Muscle layer of duodenum (tissue), 2 donors: ENCODE measurements around the gene RAP1GDS1.
"Not testable (repeated sequence)": the region's sequence is repeated elsewhere in the genome, so short reads cannot be mapped to it uniquely, and the experiment has no call there.

Experiments
- H3K27ac ChIP-seq: one replicate; pipeline ENCODE4 v1.7.0; 2013; ENCODE audit warnings: mild to moderate bottlenecking, low read length
- H3K27me3 ChIP-seq: one replicate; pipeline ENCODE4 v1.7.0; 2013; ENCODE audit warnings: low read depth, mild to moderate bottlenecking, control low read depth, low read length
- H3K36me3 ChIP-seq, 2 donors: one replicate each; pipeline ENCODE4 v1.7.0; 2013; ENCODE audit warnings: low read length in 2 of 2, control low read depth in 1 of 2, mild to moderate bottlenecking in 1 of 2; ENCODE audit not compliant: insufficient read depth in 2 of 2, control insufficient read depth in 1 of 2
- H3K4me1 ChIP-seq, 2 donors: one replicate each; pipeline ENCODE4 v1.7.0; 2013; ENCODE audit warnings: low read length in 2 of 2, mild to moderate bottlenecking in 2 of 2, control low read depth in 1 of 2, moderate library complexity in 1 of 2; ENCODE audit not compliant: insufficient read depth in 2 of 2, control insufficient read depth in 1 of 2
- H3K4me3 ChIP-seq, 2 donors: one replicate each; pipeline ENCODE4 v1.7.0; 2013; ENCODE audit warnings: low read length in 2 of 2, low read depth in 1 of 2, mild to moderate bottlenecking in 1 of 2
- H3K9me3 ChIP-seq, 2 donors: one replicate each; pipeline ENCODE4 v1.7.0; 2013; ENCODE audit warnings: low read length in 2 of 2, control low read depth in 1 of 2, mild to moderate bottlenecking in 1 of 2; ENCODE audit not compliant: control insufficient read depth in 1 of 2
- donor health status: healthy.

RAP1GDS1 gene

DNA sequence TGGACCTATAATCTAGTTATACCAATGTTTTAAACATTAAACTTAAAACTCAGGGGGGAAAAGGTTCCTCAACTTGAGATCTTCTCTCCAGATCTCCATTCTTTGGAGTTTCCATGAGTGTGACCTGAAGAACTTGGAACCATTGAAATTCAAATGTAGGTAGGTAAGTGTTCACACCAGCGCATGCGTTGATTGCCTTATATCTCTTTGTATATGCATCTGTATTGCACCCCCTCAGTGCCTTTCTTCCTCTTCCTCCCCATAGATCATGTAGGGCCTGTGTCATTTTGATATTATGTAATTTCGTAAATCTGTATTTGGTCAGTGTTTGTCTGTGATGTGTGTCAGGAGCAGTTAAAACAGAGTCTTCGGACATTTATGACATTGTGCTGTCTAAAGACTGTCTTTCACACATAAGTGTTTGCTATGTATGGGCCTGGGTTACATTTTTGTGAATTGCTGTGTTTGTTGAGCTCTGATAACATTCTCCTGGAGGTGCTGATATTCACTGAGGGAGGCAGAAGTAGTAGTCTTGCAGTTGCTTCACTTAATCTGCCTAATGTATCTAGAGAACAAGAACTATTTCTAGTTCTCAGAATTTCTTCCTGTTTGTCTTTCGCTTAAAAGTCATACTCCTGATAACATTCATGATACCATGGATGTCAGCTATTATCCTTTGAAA is 126.3 kb downstream of the RAP1GDS1 start:
- no peaks in the 10 kb centered on the region for H3K4me1 ChIP-seq
- no peak overlapping the region for H3K4me3 ChIP-seq
- H3K36me3 ChIP-seq = no peaks in the 10 kb centered on the region
- H3K9me3 ChIP-seq = no peaks in the 10 kb centered on the region
- no peaks in the 10 kb centered on the region for H3K27me3 ChIP-seq
- H3K27ac ChIP-seq = no peak overlapping the region

DNA sequence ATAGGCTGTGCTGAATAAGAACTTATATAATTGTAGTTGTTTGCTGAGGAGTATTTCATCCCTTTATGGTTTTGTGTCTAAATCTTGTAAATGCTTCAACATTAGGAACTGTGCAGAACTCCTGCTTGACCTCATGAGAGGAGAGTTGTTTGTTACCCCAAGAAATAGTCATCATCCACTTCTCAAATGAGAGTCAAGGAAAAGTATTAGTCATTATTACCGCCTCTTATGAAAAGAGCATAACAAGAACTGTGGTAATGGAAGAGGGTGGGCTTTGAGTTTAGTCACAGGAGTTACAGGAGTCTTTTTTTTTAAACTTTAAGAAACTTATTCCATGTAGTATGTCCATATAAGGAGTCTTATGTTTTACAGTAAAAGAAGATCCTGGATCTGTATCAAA is 132.9 kb downstream of the RAP1GDS1 start:
- peaks cover 0 to under 1% of the 10 kb centered on the region in 2 donors for H3K9me3 ChIP-seq
- H3K27ac ChIP-seq = no peak overlapping the region
- H3K27me3 ChIP-seq = no peaks in the 10 kb centered on the region
- H3K36me3 ChIP-seq = peaks cover 0 to 5% of the 10 kb centered on the region in 2 donors
- H3K4me1 ChIP-seq = no peaks in the 10 kb centered on the region
- H3K4me3 ChIP-seq = no peak overlapping the region

DNA sequence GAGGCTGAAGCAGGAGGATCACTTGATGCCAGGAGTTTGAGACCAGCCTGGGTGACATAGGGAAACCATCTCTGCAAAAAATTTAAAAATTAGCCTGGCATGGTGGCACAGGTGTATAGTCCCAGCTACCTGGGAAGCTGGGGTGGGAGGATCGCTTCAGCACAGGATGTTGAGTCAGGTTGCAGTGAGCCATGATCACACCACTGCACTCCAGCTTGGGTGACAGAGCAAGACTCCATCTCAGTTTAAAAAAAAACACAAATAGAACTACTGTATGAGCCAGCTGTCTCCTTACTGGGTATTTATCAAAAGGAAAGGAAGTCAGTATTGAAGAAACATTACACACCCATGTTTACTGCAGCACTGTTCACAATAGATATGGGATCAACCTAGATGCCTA is 138.7 kb downstream of the RAP1GDS1 start:
- Histone ChIP-seq H3K36me3 (peaks cover 0 to 5% of the 10 kb centered on the region in 2 donors), H3K27ac (no peak overlapping the region), H3K27me3 (no peaks in the 10 kb centered on the region)

DNA sequence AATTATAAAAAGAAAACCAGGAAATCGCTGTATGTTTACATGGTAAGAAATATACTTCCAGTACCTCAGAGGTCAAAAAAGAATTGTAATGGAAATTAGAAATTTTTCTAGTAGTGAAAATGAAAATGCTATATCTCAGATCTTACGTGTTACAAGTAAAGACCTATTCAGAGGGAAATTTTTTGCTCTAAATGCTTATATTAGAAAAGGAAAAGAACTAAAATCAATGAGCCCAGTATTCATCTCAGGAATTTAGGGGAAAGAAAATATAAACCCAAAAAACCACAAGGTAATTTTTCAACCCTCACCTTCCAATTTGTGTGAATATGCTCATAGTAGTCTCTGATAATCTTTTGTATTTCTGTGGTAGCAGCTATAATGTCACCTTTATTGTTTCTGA is 145.6 kb downstream of the RAP1GDS1 start:
- Histone ChIP-seq H3K9me3 (peaks cover 0 to 3% of the 10 kb centered on the region in 2 donors), H3K27me3 (no peaks in the 10 kb centered on the region), H3K4me3 (no peak overlapping the region), H3K36me3 (peaks cover 0 to 4% of the 10 kb centered on the region in 2 donors), H3K27ac (no peak overlapping the region), H3K4me1 (no peaks in the 10 kb centered on the region)

More for the DNA sequence above, 138.7 kb downstream of the RAP1GDS1 start:
- peaks cover 0 to 4% of the 10 kb centered on the region in 2 donors for H3K9me3 ChIP-seq
- no peaks in the 10 kb centered on the region for H3K4me1 ChIP-seq
- no peak overlapping the region for H3K4me3 ChIP-seq

DNA sequence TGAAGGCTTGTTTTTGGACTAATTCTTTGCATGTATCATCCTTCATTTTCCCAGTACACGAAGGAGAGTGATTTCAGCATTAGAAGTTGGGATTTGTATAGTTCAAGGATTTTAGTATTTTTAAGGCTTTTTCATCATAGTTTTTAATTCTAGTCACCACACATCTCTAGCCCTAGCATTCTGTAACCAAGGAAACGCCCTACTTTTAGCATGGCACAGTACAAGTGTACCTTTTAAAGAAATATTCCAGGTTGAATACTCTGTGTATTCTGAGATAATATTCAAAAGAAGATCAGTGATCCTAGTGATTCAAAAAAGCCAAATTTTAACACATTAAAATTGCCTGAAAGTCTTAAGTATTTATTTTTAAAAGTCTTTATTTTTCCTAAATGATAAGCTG is 150.5 kb downstream of the RAP1GDS1 start:
- Histone ChIP-seq H3K9me3 (peaks cover 0 to 8% of the 10 kb centered on the region in 2 donors), H3K27me3 (no peaks in the 10 kb centered on the region), H3K4me3 (no peak overlapping the region), H3K4me1 (no peaks in the 10 kb centered on the region), H3K36me3 (peaks cover 0 to 9% of the 10 kb centered on the region in 2 donors), H3K27ac (no peak overlapping the region)

DNA sequence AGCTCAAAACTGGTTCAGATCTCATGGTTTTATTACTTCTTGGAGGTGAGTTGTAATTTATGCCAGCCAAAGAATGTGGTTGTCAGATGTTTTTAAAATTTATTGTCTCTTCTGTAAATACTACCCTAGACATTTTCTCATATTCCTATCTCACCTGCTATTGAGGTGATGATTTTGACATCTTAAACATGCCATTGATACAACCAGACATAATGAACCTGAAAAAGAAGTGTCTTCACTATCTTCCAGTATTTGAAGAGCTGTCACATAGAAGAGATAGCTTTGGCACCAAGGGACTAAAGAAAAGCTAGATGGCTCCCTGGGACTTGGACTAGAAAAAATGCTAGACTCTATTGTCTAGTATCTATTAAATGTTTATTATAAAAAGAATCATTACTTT is 155.7 kb downstream of the RAP1GDS1 start:
- Histone ChIP-seq H3K36me3 (peaks cover 8 to 17% of the 10 kb centered on the region in 2 donors), H3K4me1 (no peaks in the 10 kb centered on the region), H3K27ac (no peak overlapping the region), H3K4me3 (no peak overlapping the region), H3K9me3 (peaks cover 0 to 6% of the 10 kb centered on the region in 2 donors), H3K27me3 (no peaks in the 10 kb centered on the region)

DNA sequence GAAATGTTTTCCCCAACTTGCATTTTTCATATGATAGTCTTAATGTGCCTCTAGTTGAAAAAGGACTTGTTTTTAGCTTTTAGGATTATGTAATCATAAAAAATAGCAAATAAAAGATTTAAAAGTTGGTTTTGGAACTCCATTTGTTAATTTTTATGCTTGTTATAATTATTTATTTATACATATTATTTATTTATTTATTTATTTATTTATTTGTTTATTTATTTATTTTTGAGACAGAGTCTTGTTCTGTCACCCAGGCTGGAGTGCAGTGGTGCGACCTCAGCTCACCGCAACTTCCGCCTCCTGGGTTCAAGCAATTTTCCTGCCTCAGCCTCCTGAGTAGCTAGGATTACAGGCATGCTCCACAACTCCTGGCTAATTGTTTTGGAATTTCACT is 159.0 kb downstream of the RAP1GDS1 start:
- not testable (repeated sequence) for H3K27ac ChIP-seq, H3K9me3 ChIP-seq, H3K4me3 ChIP-seq, H3K4me1 ChIP-seq, H3K27me3 ChIP-seq
- peaks cover 11 to 30% of the 10 kb centered on the region in 2 donors for H3K36me3 ChIP-seq

DNA sequence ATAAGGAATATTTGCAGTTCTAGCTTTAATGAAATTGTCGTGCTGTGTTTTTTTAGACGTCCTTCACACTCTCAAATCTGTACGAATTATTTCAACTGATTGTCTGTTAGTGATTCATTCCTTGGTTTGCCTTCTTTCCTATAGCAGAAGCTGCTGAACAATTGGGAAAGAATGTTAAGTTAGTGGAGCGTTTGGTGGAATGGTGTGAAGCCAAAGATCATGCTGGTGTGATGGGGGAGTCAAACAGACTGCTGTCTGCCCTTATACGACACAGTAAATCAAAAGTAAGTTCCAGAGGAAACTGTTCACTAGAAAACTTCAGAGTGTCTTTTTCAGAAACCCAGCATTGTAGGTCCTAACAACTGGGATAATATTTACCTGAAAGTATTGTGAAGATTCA is 159.9 kb downstream of the RAP1GDS1 start:
- no peaks in the 10 kb centered on the region for H3K9me3 ChIP-seq
- H3K4me1 ChIP-seq = no peaks in the 10 kb centered on the region
- no peak overlapping the region for H3K27ac ChIP-seq
- H3K36me3 ChIP-seq = peaks cover 11 to 30% of the 10 kb centered on the region in 2 donors
- H3K27me3 ChIP-seq = no peaks in the 10 kb centered on the region
- no peak overlapping the region for H3K4me3 ChIP-seq

DNA sequence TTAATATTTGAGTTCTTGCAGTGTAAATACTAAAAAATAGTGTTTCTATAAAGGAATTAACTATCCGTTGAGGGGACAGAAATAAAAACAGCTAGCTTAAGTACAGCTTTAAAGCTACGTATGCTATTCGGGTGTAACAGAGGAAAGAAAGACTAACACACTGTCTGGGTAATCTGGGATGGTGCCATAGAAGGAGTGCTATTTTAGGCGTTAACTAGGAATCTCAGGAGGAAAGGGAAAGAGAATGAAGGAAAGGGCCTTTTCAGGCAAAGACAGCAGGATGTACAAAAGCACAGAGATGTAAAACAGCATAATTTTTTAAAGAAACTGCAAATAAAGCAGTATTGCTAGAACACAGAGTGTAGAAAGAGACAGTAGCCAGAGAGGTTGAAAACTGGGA is 161.8 kb downstream of the RAP1GDS1 start:
- Histone ChIP-seq H3K36me3 (peaks cover 11 to 30% of the 10 kb centered on the region in 2 donors), H3K4me1 (no peaks in the 10 kb centered on the region), H3K4me3 (no peak overlapping the region), H3K27ac (no peak overlapping the region), H3K27me3 (no peaks in the 10 kb centered on the region), H3K9me3 (no peaks in the 10 kb centered on the region)

DNA sequence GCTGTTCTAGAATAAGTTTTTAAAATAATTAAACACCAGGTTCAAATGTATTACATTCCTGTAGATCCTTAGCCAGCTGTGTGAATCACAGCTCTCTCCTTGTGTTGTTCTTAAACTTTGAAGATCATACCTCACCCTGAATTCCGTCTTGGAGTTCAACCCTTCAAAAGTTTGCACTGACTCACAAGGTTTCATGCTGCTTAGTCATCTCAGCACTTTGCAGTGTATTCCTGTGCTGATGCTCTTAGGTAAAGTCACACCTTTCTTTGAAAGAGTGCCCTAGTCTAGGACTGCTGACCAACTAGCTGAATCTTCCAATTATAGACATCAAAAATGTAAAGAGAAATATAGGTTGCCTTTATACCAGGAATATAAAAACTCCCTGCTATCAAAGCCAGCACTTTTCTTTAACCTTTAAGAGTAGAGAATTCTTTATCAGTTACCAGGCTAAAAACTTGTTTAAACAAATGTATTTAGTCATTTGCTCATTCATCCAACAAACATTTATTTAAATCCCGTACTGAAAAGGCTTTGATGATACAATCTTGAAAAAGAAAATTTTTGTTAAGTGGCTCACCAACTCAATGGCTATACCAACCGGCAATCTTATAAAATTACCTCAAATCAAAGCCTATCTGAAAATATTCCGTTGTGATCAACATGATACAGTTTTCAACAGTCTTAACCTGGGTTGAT is 169.7 kb downstream of the RAP1GDS1 start:
- H3K27ac ChIP-seq = no peak overlapping the region
- H3K27me3 ChIP-seq = no peaks in the 10 kb centered on the region
- no peak overlapping the region for H3K4me3 ChIP-seq
- peaks cover 5 to 12% of the 10 kb centered on the region in 2 donors for H3K36me3 ChIP-seq
- H3K4me1 ChIP-seq = no peaks in the 10 kb centered on the region
- H3K9me3 ChIP-seq = no peaks in the 10 kb centered on the region

DNA sequence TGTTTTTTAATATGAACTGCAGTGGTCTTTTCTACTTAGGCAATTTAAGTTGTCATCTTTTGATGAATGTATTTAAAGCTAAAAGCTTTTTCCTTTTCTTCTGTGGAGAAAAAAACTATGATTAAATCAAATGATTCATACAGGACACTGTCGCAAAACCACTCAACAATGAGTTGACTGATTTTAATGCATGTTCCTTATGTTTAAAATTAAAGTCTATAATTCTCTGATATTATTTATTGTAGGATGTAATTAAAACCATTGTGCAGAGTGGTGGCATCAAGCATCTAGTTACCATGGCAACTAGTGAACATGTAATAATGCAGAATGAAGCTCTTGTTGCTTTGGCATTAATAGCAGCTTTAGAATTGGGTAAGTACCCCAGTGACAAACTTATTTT is 172.5 kb downstream of the RAP1GDS1 start:
- H3K27ac ChIP-seq = no peak overlapping the region
- no peaks in the 10 kb centered on the region for H3K27me3 ChIP-seq
- no peak overlapping the region for H3K4me3 ChIP-seq
- H3K4me1 ChIP-seq = no peaks in the 10 kb centered on the region
- H3K9me3 ChIP-seq = no peaks in the 10 kb centered on the region
- peaks cover 5 to 22% of the 10 kb centered on the region in 2 donors for H3K36me3 ChIP-seq
